ENCODE data around the gene C6orf118. TPM values are rescaled to one million over a fixed set of nuclear protein-coding genes. Genes with fewer than 3 reads are reported as not detected.

Gene C6orf118
- polyA plus RNA-seq, 3 donors: not detected

GRCh38 chr6:165298875-165299274 lies 10.5 kb downstream of the C6orf118 start:
- Mint-ChIP-seq H3K36me3 (no peaks in the 10 kb centered on the region), H3K4me3 (no peak overlapping the region), H3K4me1 (no peaks in the 10 kb centered on the region), H3K27me3 (ENCODE audit: low read depth in 3 of 3) (peaks cover 0 to 4% (median 3%) of the 10 kb centered on the region in 3 donors), H3K9me3 (peaks cover 19 to 40% (median 22%) of the 10 kb centered on the region in 7 donors), H3K27ac (no peak overlapping the region)
- H3K27ac ChIP-seq (ENCODE audit: low read depth in 1 of 2, low read length in 2 of 2): no peak overlapping the region
- no peaks in the 10 kb centered on the region for H3K27me3 ChIP-seq (ENCODE audit: control insufficient read depth in 2 of 2, insufficient read depth in 2 of 2, low read length in 2 of 2)
- H3K4me2 ChIP-seq (replicated peaks; ENCODE audit: extremely low read depth, low read length, poor library complexity, severe bottlenecking): no peak overlapping the region
- no peak overlapping the region for H3K9ac ChIP-seq (ENCODE audit: insufficient read depth, low read length, poor library complexity, severe bottlenecking)
- no peaks in the 10 kb centered on the region for H3K79me2 ChIP-seq (ENCODE audit: insufficient read depth, low read length)
- no CpG with 5 or more reads among the region's 5 CpGs for WGBS (ENCODE audit: insufficient coverage)
- H3K4me3 ChIP-seq (replicated peaks in 1 of 3; ENCODE audit: low read depth in 2 of 3, low read length in 3 of 3): no peak overlapping the region
- H2AFZ ChIP-seq (ENCODE audit: insufficient read depth, low read depth, low read length, poor library complexity, severe bottlenecking): no peak overlapping the region
- intact Hi-C loops (cut with micrococcal nuclease): no loop called here
- no peaks in the 10 kb centered on the region for H4K20me1 ChIP-seq (ENCODE audit: insufficient read depth, low read length)
- peaks cover 6 to 44% of the 10 kb centered on the region in 2 donors for H3K9me3 ChIP-seq (replicated peaks in 1 of 2; ENCODE audit: control insufficient read depth in 1 of 2, insufficient read depth in 1 of 2, low read length in 2 of 2)
- no peak for TF ChIP-seq CTCF (IDR thresholded peaks at IDR 0.05)
- no peaks in the 10 kb centered on the region for H3K36me3 ChIP-seq (replicated peaks in 1 of 2; ENCODE audit: control insufficient read depth in 1 of 2, insufficient read depth in 2 of 2, low read length in 2 of 2)
- no peak for DNase-seq
- no peaks in the 10 kb centered on the region for H3K4me1 ChIP-seq (ENCODE audit: control insufficient read depth in 1 of 2, insufficient read depth in 2 of 2, low read length in 2 of 2)

GRCh38 chr6:165298402-165298801 lies 11.0 kb downstream of the C6orf118 start:
- Mint-ChIP-seq H3K36me3 (no peaks in the 10 kb centered on the region), H3K27ac (no peak overlapping the region), H3K27me3 (ENCODE audit: low read depth in 3 of 3) (peaks cover 0 to 4% (median 3%) of the 10 kb centered on the region in 3 donors), H3K9me3 (peaks cover 19 to 40% (median 22%) of the 10 kb centered on the region in 7 donors), H3K4me1 (no peaks in the 10 kb centered on the region), H3K4me3 (no peak overlapping the region)
- TF ChIP-seq CTCF (IDR thresholded peaks at IDR 0.05): no peak
- no peak overlapping the region for H2AFZ ChIP-seq (ENCODE audit: insufficient read depth, low read depth, low read length, poor library complexity, severe bottlenecking)
- peaks cover 6 to 44% of the 10 kb centered on the region in 2 donors for H3K9me3 ChIP-seq (replicated peaks in 1 of 2; ENCODE audit: control insufficient read depth in 1 of 2, insufficient read depth in 1 of 2, low read length in 2 of 2)
- H3K4me3 ChIP-seq (replicated peaks in 1 of 3; ENCODE audit: low read depth in 2 of 3, low read length in 3 of 3): no peak overlapping the region
- no peaks in the 10 kb centered on the region for H3K4me1 ChIP-seq (ENCODE audit: control insufficient read depth in 1 of 2, insufficient read depth in 2 of 2, low read length in 2 of 2)
- no peaks in the 10 kb centered on the region for H3K36me3 ChIP-seq (replicated peaks in 1 of 2; ENCODE audit: control insufficient read depth in 1 of 2, insufficient read depth in 2 of 2, low read length in 2 of 2)
- no peak overlapping the region for H3K27ac ChIP-seq (ENCODE audit: low read depth in 1 of 2, low read length in 2 of 2)
- H3K9ac ChIP-seq (ENCODE audit: insufficient read depth, low read length, poor library complexity, severe bottlenecking): no peak overlapping the region
- no peaks in the 10 kb centered on the region for H4K20me1 ChIP-seq (ENCODE audit: insufficient read depth, low read length)
- intact Hi-C loops (cut with micrococcal nuclease): no loop called here
- H3K27me3 ChIP-seq (ENCODE audit: control insufficient read depth in 2 of 2, insufficient read depth in 2 of 2, low read length in 2 of 2): no peaks in the 10 kb centered on the region
- WGBS (ENCODE audit: insufficient coverage): 92% methylated on average over 6 of the region's 6 CpGs
- DNase-seq: no peak
- H3K79me2 ChIP-seq (ENCODE audit: insufficient read depth, low read length): no peaks in the 10 kb centered on the region
- H3K4me2 ChIP-seq (replicated peaks; ENCODE audit: extremely low read depth, low read length, poor library complexity, severe bottlenecking): no peak overlapping the region
